Transverse colon (tissue), 4 donors: ENCODE data around the gene OR1F1. TPM values are rescaled to one million over a fixed set of nuclear protein-coding genes. Genes with fewer than 3 reads are reported as not detected.

Experiments used
- DNase-seq: peaks from one replicate; pipeline ENCODE4 v3.0.0-alpha.2; 2019
- H3K27ac ChIP-seq, 4 donors: fragments of 200-600 bp; sonication (generic); 2 replicates each; pipeline ENCODE4 v1.5.1; 2016 to 2018; ENCODE audit warnings: inconsistent platforms in 4 of 4
- H3K27me3 ChIP-seq: fragments of 200-600 bp; sonication (generic); 2 replicates; pipeline ENCODE4 v1.5.1; 2017; ENCODE audit warnings: inconsistent platforms
- H3K36me3 ChIP-seq, 4 donors: fragments of 200-600 bp; sonication (generic); 2 replicates each; pipeline ENCODE4 v1.5.1; 2017 to 2019; ENCODE audit warnings: inconsistent platforms in 4 of 4
- H3K4me1 ChIP-seq, 4 donors: fragments of 200-600 bp; sonication (generic); 2 replicates each; pipeline ENCODE4 v1.5.1; 2017 to 2020; ENCODE audit warnings: inconsistent platforms in 4 of 4
- H3K4me3 ChIP-seq, 4 donors: fragments of 200-600 bp; sonication (generic); 1 replicate in 1 of 4; 2 replicates in 3 of 4; pipeline versions ENCODE4 v1.5.1 to v1.6.1; 2017 to 2019; ENCODE audit warnings: inconsistent platforms in 4 of 4
- H3K9me3 ChIP-seq, 2 donors: fragments of 200-600 bp; sonication (generic); 2 replicates each; pipeline ENCODE4 v1.5.1; 2017 to 2019; ENCODE audit warnings: inconsistent platforms in 2 of 2
- CTCF ChIP-seq, 5 experiments: fragments of 200-600 bp in 3 of 5; fragments of 450-650 bp in 2 of 5; sonication (generic) in 3 of 5; IDR thresholded peaks; 1 replicate in 2 of 5; 2 replicates in 3 of 5; pipeline ENCODE4 v1.5.1; 2016 to 2017; ENCODE audit warnings: antibody characterized with exemption in 5 of 5, inconsistent platforms in 3 of 5, mild to moderate bottlenecking in 2 of 5, moderate library complexity in 1 of 5
- EP300 ChIP-seq: sonication (generic); formaldehyde crosslinking; IDR thresholded peaks from one replicate; pipeline ENCODE4 v1.6.1; 2017; ENCODE audit warnings: antibody characterized with exemption, low read depth
- POLR2A ChIP-seq: fragments of 450-650 bp; IDR thresholded peaks from one replicate; pipeline ENCODE4 v1.6.1; 2016; ENCODE audit warnings: antibody characterized with exemption, mild to moderate bottlenecking, moderate library complexity
- POLR2AphosphoS5 ChIP-seq, 3 donors: sonication (generic); formaldehyde crosslinking; IDR thresholded peaks; one replicate each; pipeline ENCODE4 v1.6.1; 2016; ENCODE audit warnings: antibody characterized with exemption in 3 of 3
- WGBS, 2 donors: methylation state at CpG; one replicate each; pipeline ENCODE4 v1.1.5; 2018; ENCODE audit warnings: low coverage in 1 of 2; 5-methylcytosine and 5-hydroxymethylcytosine counted together
- in situ Hi-C, 4 donors: fragments of 200-750 bp; cut with MboI; loops; one replicate each; pipeline versions ENCODE4 v1.15.0 to v1.15.1; 2017; ENCODE audit warnings: low sequenced_read_pairs in 3 of 4, low pct_ligation_motif_present in 1 of 4, low pct_unique_long_range_greater_than_20kb in 1 of 4
- intact Hi-C: fragments of 100-400 bp; cut with DNase I; formaldehyde crosslinking; loops from one replicate; pipeline ENCODE4 v1.15.1; 2023; ENCODE audit warnings: low total_unique reads
- total RNA-seq, 4 donors: library from RNA; depleted of rRNA; stranded (reverse); fragments of >200 nt; gene quantifications; one replicate each; pipeline ENCODE4 v1.1.0, GENCODE V29; 2016

OR1F1 gene
- total RNA-seq, 4 donors from 2014 or later = not detected

GRCh38 chr16:3249020-3249419 is 61.0 kb downstream of the OR1F1 start:
- no peaks in the 10 kb centered on the region for H3K36me3 ChIP-seq
- H3K4me3 ChIP-seq = no peak overlapping the region
- H3K4me1 ChIP-seq = no peaks in the 10 kb centered on the region
- no peak overlapping the region for H3K27ac ChIP-seq
- WGBS, 2 donors = 100% methylated on average over 1 of the region's 1 CpG
- TF ChIP-seq CTCF (IDR thresholded peaks at IDR 0.05) (no peak), POLR2A (no peak), EP300 (no peak), POLR2AphosphoS5 (IDR thresholded peaks at IDR 0.05) (no peak)
- intact Hi-C loops (no loop called here), in situ Hi-C loops (no loop called here)
- H3K27me3 ChIP-seq = no peaks in the 10 kb centered on the region
- no peak for DNase-seq
- no peaks in the 10 kb centered on the region for H3K9me3 ChIP-seq

GRCh38 chr16:3249451-3249850 is 61.4 kb downstream of the OR1F1 start:
- no peak for TF ChIP-seq POLR2AphosphoS5 (IDR thresholded peaks at IDR 0.05)
- no peak for TF ChIP-seq CTCF (IDR thresholded peaks at IDR 0.05)
- no peak for TF ChIP-seq POLR2A
- no peak for TF ChIP-seq EP300
- WGBS, 2 donors = 76% methylated on average over 13 of the region's 14 CpGs; no CpG with 5 or more reads in 1 of the 2 donors
- no peaks in the 10 kb centered on the region for H3K4me1 ChIP-seq
- DNase-seq = no peak
- in situ Hi-C loops = no loop called here
- H3K4me3 ChIP-seq = no peak overlapping the region
- peaks cover 4% of the 10 kb centered on the region for H3K27me3 ChIP-seq
- no peak overlapping the region for H3K27ac ChIP-seq
- intact Hi-C loops = no loop called here
- no peaks in the 10 kb centered on the region for H3K36me3 ChIP-seq
- no peaks in the 10 kb centered on the region for H3K9me3 ChIP-seq

GRCh38 chr16:3252967-3253366 is 65.0 kb downstream of the OR1F1 start:
- in situ Hi-C loops = no loop called here
- 68 to 87% methylated on average over 3 to 4 of the region's 4 CpGs for WGBS, 2 donors

GRCh38 chr16:3254309-3254708 is 66.3 kb downstream of the OR1F1 start:
- H3K9me3 ChIP-seq = no peaks in the 10 kb centered on the region
- in situ Hi-C loops = no loop called here
- TF ChIP-seq CTCF (IDR thresholded peaks at IDR 0.05) = no peak
- no peak for TF ChIP-seq EP300
- TF ChIP-seq POLR2A = no peak
- no peak for TF ChIP-seq POLR2AphosphoS5 (IDR thresholded peaks at IDR 0.05)
- H3K36me3 ChIP-seq = no peaks in the 10 kb centered on the region
- intact Hi-C loops = no loop called here
- no peaks in the 10 kb centered on the region for H3K4me1 ChIP-seq
- H3K4me3 ChIP-seq = no peak overlapping the region
- no peak overlapping the region for H3K27ac ChIP-seq
- H3K27me3 ChIP-seq = peaks cover 6% of the 10 kb centered on the region
- WGBS, 2 donors = 72% methylated on average over 33 of the region's 35 CpGs; no CpG with 5 or more reads in 1 of the 2 donors
- no peak for DNase-seq

More at GRCh38 chr16:3252967-3253366, 65.0 kb downstream of the OR1F1 start:
- intact Hi-C loops = no loop called here
- DNase-seq = no peak
- H3K4me1 ChIP-seq = no peaks in the 10 kb centered on the region
- TF ChIP-seq POLR2AphosphoS5 (IDR thresholded peaks at IDR 0.05) (no peak), CTCF (IDR thresholded peaks at IDR 0.05) (no peak), EP300 (no peak), POLR2A (no peak)
- no peak overlapping the region for H3K4me3 ChIP-seq
- H3K27ac ChIP-seq = no peak overlapping the region
- peaks cover 6% of the 10 kb centered on the region for H3K27me3 ChIP-seq
- no peaks in the 10 kb centered on the region for H3K36me3 ChIP-seq
- no peaks in the 10 kb centered on the region for H3K9me3 ChIP-seq

Other genes starting within 250 kb of the OR1F1 start
- gene KREMEN2, start 223.9 kb upstream of the OR1F1 start, total RNA-seq = 1 to 10 TPM in 2 of 4 donors, under 1 TPM in 1, not detected in 1; 0.79 to 3.2 (median 1.1) TPM
- 1 to 10 TPM in 3 of 4 donors, not detected in 1; 3.0 to 5.9 (median 4.4) TPM for gene PAQR4, start 218.9 kb upstream of the OR1F1 start, total RNA-seq
- 1 to 10 TPM in 2 of 4 donors, under 1 TPM in 1, not detected in 1; 0.55 to 3.6 (median 3.0) TPM for gene PKMYT1, start 207.8 kb upstream of the OR1F1 start, total RNA-seq
- gene CLDN9, start 175.3 kb upstream of the OR1F1 start, total RNA-seq = 1 to 10 TPM in 1 of 4 donors, under 1 TPM in 1, not detected in 2; 0.55 to 1.1 TPM
- gene CLDN6, start 170.0 kb upstream of the OR1F1 start, total RNA-seq = not detected
- gene TNFRSF12A, start 167.8 kb upstream of the OR1F1 start, total RNA-seq = 10 to 100 TPM; 13.3 to 50.5 (median 19.9) TPM
- gene HCFC1R1, start 164.3 kb upstream of the OR1F1 start, total RNA-seq = 10 to 100 TPM in 2 of 4 donors, 1 to 10 TPM in 2; 4.4 to 35.4 (median 17.5) TPM
- 10 to 100 TPM; 10.1 to 42.8 (median 17.6) TPM for gene THOC6, start 164.2 kb upstream of the OR1F1 start, total RNA-seq
- gene BICDL2, start 151.3 kb upstream of the OR1F1 start, total RNA-seq = 100 to 1,000 TPM; 123 to 357 (median 167) TPM
- 1 to 10 TPM in 3 of 4 donors, not detected in 1; 1.6 to 9.4 (median 1.8) TPM for gene MMP25, start 141.6 kb upstream of the OR1F1 start, total RNA-seq
- 100 to 1,000 TPM in 3 of 4 donors, 10 to 100 TPM in 1; 21.9 to 720 (median 492) TPM for gene IL32, start 122.6 kb upstream of the OR1F1 start, total RNA-seq
- not detected for gene ZSCAN10, start 88.9 kb upstream of the OR1F1 start, total RNA-seq
- 10 to 100 TPM in 3 of 4 donors, 1 to 10 TPM in 1; 5.2 to 16.3 (median 15.5) TPM for gene ZNF205, start 75.6 kb upstream of the OR1F1 start, total RNA-seq
- gene ZNF213, start 53.2 kb upstream of the OR1F1 start, total RNA-seq = 10 to 100 TPM; 12.1 to 64.3 (median 16.1) TPM
- 10 to 100 TPM in 1 of 4 donors, 1 to 10 TPM in 3; 4.9 to 13.0 (median 7.4) TPM for gene ZNF200, start 47.0 kb downstream of the OR1F1 start, total RNA-seq
- gene MEFV, start 68.4 kb downstream of the OR1F1 start, total RNA-seq = 1 to 10 TPM in 1 of 4 donors, under 1 TPM in 3; 0.37 to 1.4 (median 0.54) TPM
- 10 to 100 TPM in 3 of 4 donors, 1 to 10 TPM in 1; 4.6 to 46.0 (median 36.8) TPM for gene ZNF263, start 95.3 kb downstream of the OR1F1 start, total RNA-seq
- 1 to 10 TPM in 2 of 4 donors, under 1 TPM in 1, not detected in 1; 0.20 to 4.3 (median 2.5) TPM for gene TIGD7, start 117.2 kb downstream of the OR1F1 start, total RNA-seq
- 10 to 100 TPM; 12.3 to 53.9 (median 25.5) TPM for gene ZNF75A, start 117.3 kb downstream of the OR1F1 start, total RNA-seq
- gene OR2C1, start 167.7 kb downstream of the OR1F1 start, total RNA-seq = not detected
- gene ZSCAN32, start 212.8 kb downstream of the OR1F1 start, total RNA-seq = 10 to 100 TPM in 3 of 4 donors, under 1 TPM in 1; 1.00 to 12.7 (median 11.6) TPM
- gene ZNF174, start 213.0 kb downstream of the OR1F1 start, total RNA-seq = 10 to 100 TPM in 2 of 4 donors, 1 to 10 TPM in 2; 7.9 to 14.8 (median 11.4) TPM